ENCODE results near the gene NT5C2.

DNA sequence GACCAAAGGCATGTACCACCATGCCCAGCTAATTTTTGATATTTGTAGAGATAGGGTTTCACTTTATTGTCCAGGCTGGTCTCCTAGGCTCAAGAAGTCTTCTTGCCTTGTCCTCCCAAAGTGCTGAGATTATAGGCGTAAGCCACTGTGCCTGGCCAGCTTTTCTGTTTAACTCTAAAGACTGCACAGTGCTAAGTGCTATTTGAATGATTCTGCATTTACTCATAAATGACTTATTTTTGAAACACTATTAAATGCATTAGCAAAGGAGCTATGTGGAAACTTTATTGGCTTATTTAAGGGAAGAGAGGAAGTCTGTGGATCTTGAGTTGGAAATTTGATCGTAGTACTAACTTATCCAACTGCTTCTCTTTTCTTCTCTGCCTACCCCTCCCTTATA is 89.1 kb downstream of the NT5C2 start:
- TF ChIP-seq CTCF (IDR thresholded peaks at IDR 0.05) (no peak), EZH2 (IDR thresholded peaks at IDR 0.05; ENCODE audit: borderline replicate concordance, insufficient read depth, low read depth, low read length, poor library complexity, severe bottlenecking) (no peak)

Data from B cell (primary cell).